Neural cell (in vitro differentiated cells): Measurements from ENCODE around the gene SEMA3F.

Experiments used
- CTCF ChIP-seq: fragments of 450-650 bp; IDR thresholded peaks from 2 replicates; pipeline ENCODE4 v1.5.1; 2014; ENCODE audit warnings: antibody characterized with exemption, mild to moderate bottlenecking, moderate library complexity; ENCODE audit not compliant: poor library complexity, severe bottlenecking
- EP300 ChIP-seq: fragments of 450-650 bp; conservative IDR thresholded peaks from 2 replicates; pipeline ENCODE4 v1.6.1; 2014; ENCODE audit warnings: antibody characterized with exemption, mild to moderate bottlenecking, moderate library complexity; ENCODE audit not compliant: poor library complexity, severe bottlenecking

- TF ChIP-seq CTCF (no peak), EP300 (no peak)
Measured at GRCh38 chr3:50119786-50120185, 35.3 kb upstream of the SEMA3F start.
